Left lobe of liver (tissue), 2 donors: ENCODE data around the gene COL6A3. TPM values are rescaled to one million over a fixed set of nuclear protein-coding genes. Genes with fewer than 3 reads are reported as not detected.

Experiments
- ATAC-seq: fragments of 200-7000 bp; cut with Tn5 transposase; one replicate; pipeline ENCODE4 v1.9.1; 2020; ENCODE audit warnings: mild to moderate bottlenecking, moderate library complexity
- DNase-seq: peaks from one replicate; pipeline ENCODE4 v3.0.0-alpha.2; 2020; ENCODE audit warnings: low spot score
- total RNA-seq: library from RNA; stranded (reverse); gene quantifications from one replicate; pipeline ENCODE4 v1.2.1, GENCODE V29; 2021
- donor health status: DM: no; HTN: no; CAD: no; lungs with moderate emphysema.
- donor health status: DM: no; HTN: yes; CAD: no.

The COL6A3 gene
- total RNA-seq, 1 donor from 2014 or later: 6.2 TPM

GRCh38 chr2:237299906-237300305 is 114.1 kb downstream of the COL6A3 start:
- DNase-seq (no peak), ATAC-seq (no peak)

GRCh38 chr2:237298151-237299118 is 115.5 kb downstream of the COL6A3 start:
- no peak for ATAC-seq
- no peak for DNase-seq

GRCh38 chr2:237297421-237298150 is 116.4 kb downstream of the COL6A3 start:
- DNase-seq (no peak), ATAC-seq (no peak)

GRCh38 chr2:237296756-237297155 is 117.2 kb downstream of the COL6A3 start:
- no peak for ATAC-seq

GRCh38 chr2:237295889-237296480 is 118.0 kb downstream of the COL6A3 start:
- ATAC-seq (no peak), DNase-seq (no peak)

More at GRCh38 chr2:237296756-237297155, 117.2 kb downstream of the COL6A3 start:
- DNase-seq: no peak

- DNase-seq (no peak), ATAC-seq (no peak)
These were observed 119.5 kb downstream of the COL6A3 start for GRCh38 chr2:237294460-237294859.

- DNase-seq (no peak), ATAC-seq (no peak)
These were observed 120.0 kb downstream of the COL6A3 start for GRCh38 chr2:237293978-237294377.

- peak; percentile 91 for ATAC-seq
- peak; percentile 81 for DNase-seq
These were observed 122.7 kb downstream of the COL6A3 start for GRCh38 chr2:237291138-237291792.

- DNase-seq: no peak
- ATAC-seq: peak; percentile 24
These were observed 123.7 kb downstream of the COL6A3 start for GRCh38 chr2:237290261-237290660.

- no peak for ATAC-seq
- DNase-seq: no peak
These were observed 124.8 kb downstream of the COL6A3 start for GRCh38 chr2:237289139-237289538.

GRCh38 chr2:237287872-237288271 is 126.1 kb downstream of the COL6A3 start:
- ATAC-seq (no peak), DNase-seq (no peak)

GRCh38 chr2:237283131-237283928 is 130.6 kb downstream of the COL6A3 start:
- DNase-seq: no peak
- ATAC-seq: no peak

GRCh38 chr2:237282568-237283128 is 131.3 kb downstream of the COL6A3 start:
- ATAC-seq: no peak
- DNase-seq: no peak

- DNase-seq (no peak), ATAC-seq (no peak)
These were observed 132.1 kb downstream of the COL6A3 start for GRCh38 chr2:237281836-237282306.

- DNase-seq (no peak), ATAC-seq (no peak)
These were observed 133.0 kb downstream of the COL6A3 start for GRCh38 chr2:237280939-237281338.

- no peak for ATAC-seq
- no peak for DNase-seq
These were observed 133.7 kb downstream of the COL6A3 start for GRCh38 chr2:237280229-237280628.

- DNase-seq (no peak), ATAC-seq (no peak)
These were observed 134.8 kb downstream of the COL6A3 start for GRCh38 chr2:237279012-237279768.

GRCh38 chr2:237278568-237278967 is 135.4 kb downstream of the COL6A3 start:
- ATAC-seq: no peak
- no peak for DNase-seq
